ENCODE measurements around the gene GNAL. TPM values are rescaled to one million over a fixed set of nuclear protein-coding genes. Genes with fewer than 3 reads are reported as not detected.

The GNAL gene
- total RNA-seq, 4 donors from 2014 or later: 13.5 to 24.6 (median 19.9) TPM

DNA sequence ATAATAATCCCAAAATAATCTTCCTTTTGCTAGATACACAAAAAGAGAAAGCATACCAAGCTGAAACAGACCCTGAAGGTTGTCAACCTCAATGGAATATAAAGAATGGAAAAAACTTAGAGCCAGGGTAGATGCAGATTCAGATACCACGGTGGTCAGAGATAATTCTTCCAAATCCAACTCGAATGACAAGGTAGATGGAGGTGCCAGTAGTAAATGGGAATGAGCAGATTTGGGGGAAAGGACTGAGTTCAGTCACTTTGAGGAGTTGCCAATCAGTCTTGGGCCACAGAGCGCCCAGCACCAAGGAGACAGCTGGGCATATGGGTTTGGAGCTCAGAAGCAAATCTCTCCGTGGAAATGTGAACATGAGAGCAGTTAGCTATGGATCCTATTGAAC is 158.7 kb downstream of the GNAL start:
- Histone ChIP-seq H3K4me1 (peaks cover 0 to 22% (median 3%) of the 10 kb centered on the region in 3 donors), H3K27me3 (no peaks in the 10 kb centered on the region), H3K27ac (no peak overlapping the region), H3K9me3 (no peaks in the 10 kb centered on the region), H3K4me3 (no peak overlapping the region), H3K36me3 (no peaks in the 10 kb centered on the region)
- no peak for ATAC-seq
- TF ChIP-seq EP300 (IDR thresholded peaks at IDR 0.05) (no peak), POLR2AphosphoS5 (IDR thresholded peaks at IDR 0.05) (no peak), POLR2A (IDR thresholded peaks at IDR 0.05) (no peak)
- TF ChIP-seq, protein P1, sequence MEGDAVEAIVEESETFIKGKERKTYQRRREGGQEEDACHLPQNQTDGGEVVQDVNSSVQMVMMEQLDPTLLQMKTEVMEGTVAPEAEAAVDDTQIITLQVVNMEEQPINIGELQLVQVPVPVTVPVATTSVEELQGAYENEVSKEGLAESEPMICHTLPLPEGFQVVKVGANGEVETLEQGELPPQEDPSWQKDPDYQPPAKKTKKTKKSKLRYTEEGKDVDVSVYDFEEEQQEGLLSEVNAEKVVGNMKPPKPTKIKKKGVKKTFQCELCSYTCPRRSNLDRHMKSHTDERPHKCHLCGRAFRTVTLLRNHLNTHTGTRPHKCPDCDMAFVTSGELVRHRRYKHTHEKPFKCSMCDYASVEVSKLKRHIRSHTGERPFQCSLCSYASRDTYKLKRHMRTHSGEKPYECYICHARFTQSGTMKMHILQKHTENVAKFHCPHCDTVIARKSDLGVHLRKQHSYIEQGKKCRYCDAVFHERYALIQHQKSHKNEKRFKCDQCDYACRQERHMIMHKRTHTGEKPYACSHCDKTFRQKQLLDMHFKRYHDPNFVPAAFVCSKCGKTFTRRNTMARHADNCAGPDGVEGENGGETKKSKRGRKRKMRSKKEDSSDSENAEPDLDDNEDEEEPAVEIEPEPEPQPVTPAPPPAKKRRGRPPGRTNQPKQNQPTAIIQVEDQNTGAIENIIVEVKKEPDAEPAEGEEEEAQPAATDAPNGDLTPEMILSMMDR (IDR thresholded peaks at IDR 0.05): no peak
- WGBS, 2 donors (ENCODE audit: low coverage in 1 of 2): 75 to 95% methylated on average over 3 to 4 of the region's 4 CpGs

DNA sequence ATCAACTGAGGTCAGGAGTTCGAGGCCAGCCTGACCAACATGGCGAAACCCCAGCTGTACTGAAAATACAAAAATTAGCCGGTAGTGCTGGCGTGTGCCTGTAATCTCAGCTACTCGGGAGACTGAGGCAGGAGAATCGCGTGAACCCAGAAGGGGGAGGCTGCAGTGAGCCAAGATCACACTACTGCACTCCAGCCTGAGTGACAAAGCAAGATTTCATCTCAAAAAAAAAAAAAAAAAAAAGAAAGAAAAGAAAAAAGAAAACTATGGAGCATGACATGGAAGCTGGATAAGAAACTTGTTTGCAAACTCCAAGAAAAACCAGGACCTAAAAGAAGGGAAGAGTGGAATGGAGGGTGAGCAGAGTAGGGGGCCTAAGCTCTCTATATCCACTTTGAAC is 160.2 kb downstream of the GNAL start:
- WGBS, 2 donors (ENCODE audit: low coverage in 1 of 2): 93 to 95% methylated on average over 3 to 7 of the region's 7 CpGs
- ATAC-seq: no peak
- Histone ChIP-seq H3K4me3 (no peak overlapping the region), H3K27me3 (no peaks in the 10 kb centered on the region), H3K4me1 (peaks cover 0 to 36% (median 13%) of the 10 kb centered on the region in 3 donors), H3K36me3 (peaks cover 0 to under 1% of the 10 kb centered on the region in 2 donors), H3K27ac (peak overlapping the region; percentile 85 to 96 (median 96)), H3K9me3 (no peaks in the 10 kb centered on the region)
- TF ChIP-seq, protein P1 (IDR thresholded peaks at IDR 0.05): no peak
- TF ChIP-seq POLR2AphosphoS5 (IDR thresholded peaks at IDR 0.05): no peak
- TF ChIP-seq EP300 (IDR thresholded peaks at IDR 0.05): no peak
- no peak for TF ChIP-seq POLR2A (IDR thresholded peaks at IDR 0.05)

DNA sequence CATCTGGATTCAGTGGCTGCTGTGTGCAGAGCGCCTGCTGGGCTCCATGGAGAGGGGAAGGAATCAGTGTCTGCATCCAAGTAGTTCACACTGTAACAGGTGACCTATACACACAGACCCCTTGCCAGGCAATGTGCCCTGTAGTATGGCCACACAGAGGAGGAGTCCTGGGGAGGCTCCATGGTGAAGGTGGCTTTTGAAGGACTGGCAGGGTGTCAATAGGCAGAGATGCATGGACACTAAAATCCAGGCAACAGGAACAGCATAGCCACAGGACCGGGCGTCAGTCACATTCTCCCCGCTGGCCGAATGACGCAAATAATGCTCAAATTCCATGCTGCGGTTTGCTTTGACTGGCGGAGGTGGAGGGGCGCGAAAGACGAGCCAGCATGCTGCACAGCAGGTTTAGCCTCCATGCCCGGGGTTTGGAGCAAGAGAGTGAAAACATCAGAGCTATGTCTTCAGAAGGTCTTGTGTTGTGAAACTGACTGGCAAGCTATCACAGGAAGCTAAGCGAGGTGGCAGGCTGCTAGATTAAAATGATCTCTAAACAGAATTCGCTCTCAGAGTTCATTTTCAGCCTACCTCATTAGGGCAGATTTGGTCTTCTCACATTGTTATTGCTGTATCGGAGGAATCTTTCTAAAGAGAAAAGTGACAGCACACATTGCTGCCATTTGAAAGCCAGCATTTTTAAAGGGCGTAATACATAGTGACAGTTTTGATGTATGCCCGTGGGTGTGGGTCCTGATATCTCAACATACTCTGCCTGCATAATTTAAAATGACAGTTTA is 161.0 kb downstream of the GNAL start:
- H3K27ac ChIP-seq: peak overlapping the region; percentile 85 to 96 (median 96)
- 4 to 7% methylated on average over 12 to 14 of the region's 17 CpGs for WGBS, 2 donors (ENCODE audit: low coverage in 1 of 2)
- no peaks in the 10 kb centered on the region for H3K27me3 ChIP-seq
- TF ChIP-seq EP300 (IDR thresholded peaks at IDR 0.05) (peak; percentile 65), POLR2AphosphoS5 (IDR thresholded peaks at IDR 0.05) (peak; percentile 31)
- TF ChIP-seq, protein P1 (IDR thresholded peaks at IDR 0.05): no peak
- H3K4me3 ChIP-seq: peak overlapping the region; percentile 93 to 96
- no peaks in the 10 kb centered on the region for H3K9me3 ChIP-seq
- H3K36me3 ChIP-seq: peaks cover 0 to 8% of the 10 kb centered on the region in 2 donors
- H3K4me1 ChIP-seq: peaks cover 0 to 44% (median 13%) of the 10 kb centered on the region in 3 donors
- ATAC-seq: peak; percentile 57

DNA sequence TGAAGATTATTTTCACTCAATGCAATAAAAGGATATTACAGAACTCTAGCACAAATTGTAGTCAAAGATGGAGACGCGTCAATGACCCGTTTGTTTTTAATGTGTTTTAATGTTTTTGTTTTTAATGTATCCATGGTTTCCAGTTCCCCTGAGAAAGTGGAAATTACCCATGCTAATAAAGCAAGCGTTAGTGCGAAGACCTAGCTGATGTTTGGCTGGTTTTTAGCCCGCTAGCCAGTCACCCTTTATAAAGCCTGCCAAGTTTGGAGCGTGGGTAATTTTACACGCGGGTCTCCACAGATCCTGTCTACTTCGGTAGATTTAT is 161.7 kb downstream of the GNAL start:
- no peaks in the 10 kb centered on the region for H3K9me3 ChIP-seq
- H3K27me3 ChIP-seq: no peaks in the 10 kb centered on the region
- peaks cover 0 to 47% (median 13%) of the 10 kb centered on the region in 3 donors for H3K4me1 ChIP-seq
- peak; percentile 70 for ATAC-seq
- TF ChIP-seq POLR2A (IDR thresholded peaks at IDR 0.05) (no peak), POLR2AphosphoS5 (IDR thresholded peaks at IDR 0.05) (no peak), EP300 (IDR thresholded peaks at IDR 0.05) (no peak)
- TF ChIP-seq, protein P1 (IDR thresholded peaks at IDR 0.05): no peak
- peak overlapping the region; percentile 93 to 96 for H3K4me3 ChIP-seq
- 0% methylated on average over 6 to 10 of the region's 10 CpGs for WGBS, 2 donors (ENCODE audit: low coverage in 1 of 2)
- peak overlapping the region; percentile 85 to 96 (median 96) for H3K27ac ChIP-seq
- peaks cover 0 to 14% of the 10 kb centered on the region in 2 donors for H3K36me3 ChIP-seq
